ENCODE measurements around the gene IQCH. TPM values are rescaled to one million over a fixed set of nuclear protein-coding genes. Genes with fewer than 3 reads are reported as not detected.

Gene IQCH
- total RNA-seq, 1 donor from 2014 or later: 2.0 TPM

- H3K9me3 Mint-ChIP-seq: peaks cover 3% of the 10 kb centered on the region
- no peaks in the 10 kb centered on the region for H3K4me1 Mint-ChIP-seq (ENCODE audit: unreplicated experiment)
- peaks cover 3% of the 10 kb centered on the region for H3K36me3 Mint-ChIP-seq
- no peak overlapping the region for H3K27ac Mint-ChIP-seq
- no peak overlapping the region for H3K4me3 Mint-ChIP-seq
- H3K27me3 Mint-ChIP-seq: peaks cover 4% of the 10 kb centered on the region
- DNase-seq (ENCODE audit: extremely low spot score, unreplicated experiment): no peak
- TF ChIP-seq CTCF (conservative IDR thresholded peaks at IDR 0.05): no peak
These were observed 35.7 kb downstream of the IQCH start for GRCh38 chr15:67290319-67290718.

GRCh38 chr15:67296188-67296587 is 41.6 kb downstream of the IQCH start:
- Mint-ChIP-seq H3K9me3 (no peaks in the 10 kb centered on the region), H3K4me3 (no peak overlapping the region), H3K4me1 (ENCODE audit: unreplicated experiment) (peaks cover 5% of the 10 kb centered on the region), H3K27me3 (peaks cover 4% of the 10 kb centered on the region), H3K36me3 (no peaks in the 10 kb centered on the region), H3K27ac (no peak overlapping the region)
- DNase-seq (ENCODE audit: extremely low spot score, unreplicated experiment): no peak
- TF ChIP-seq CTCF (conservative IDR thresholded peaks at IDR 0.05): no peak

- Mint-ChIP-seq H3K27ac (no peak overlapping the region), H3K27me3 (peaks cover 4% of the 10 kb centered on the region), H3K4me1 (ENCODE audit: unreplicated experiment) (peaks cover 5% of the 10 kb centered on the region), H3K36me3 (no peaks in the 10 kb centered on the region), H3K9me3 (no peaks in the 10 kb centered on the region), H3K4me3 (no peak overlapping the region)
- no peak for TF ChIP-seq CTCF (conservative IDR thresholded peaks at IDR 0.05)
- no peak for DNase-seq (ENCODE audit: extremely low spot score, unreplicated experiment)
These were observed 42.1 kb downstream of the IQCH start for GRCh38 chr15:67296684-67297083.

GRCh38 chr15:67300266-67301025 is 45.9 kb downstream of the IQCH start:
- TF ChIP-seq CTCF (conservative IDR thresholded peaks at IDR 0.05): no peak
- no peak overlapping the region for H3K4me3 Mint-ChIP-seq
- H3K27me3 Mint-ChIP-seq: no peaks in the 10 kb centered on the region
- H3K9me3 Mint-ChIP-seq: no peaks in the 10 kb centered on the region
- H3K36me3 Mint-ChIP-seq: no peaks in the 10 kb centered on the region
- DNase-seq (ENCODE audit: extremely low spot score, unreplicated experiment): no peak
- peaks cover 18% of the 10 kb centered on the region for H3K4me1 Mint-ChIP-seq (ENCODE audit: unreplicated experiment)
- H3K27ac Mint-ChIP-seq: no peak overlapping the region

GRCh38 chr15:67303490-67304363 is 49.1 kb downstream of the IQCH start:
- Mint-ChIP-seq H3K36me3 (no peaks in the 10 kb centered on the region), H3K9me3 (no peaks in the 10 kb centered on the region), H3K27me3 (no peaks in the 10 kb centered on the region), H3K4me3 (no peak overlapping the region), H3K27ac (no peak overlapping the region), H3K4me1 (ENCODE audit: unreplicated experiment) (peaks cover 19% of the 10 kb centered on the region)
- DNase-seq (ENCODE audit: extremely low spot score, unreplicated experiment): no peak
- TF ChIP-seq CTCF (conservative IDR thresholded peaks at IDR 0.05): peak; percentile 75
